HepG2 (cell line): ENCODE data around the gene HARBI1. TPM values are rescaled to one million over a fixed set of nuclear protein-coding genes. Genes with fewer than 3 reads are reported as not detected.
A peak's percentile ranks its signal among the peaks of the same experiment; 100 is the strongest.

Source experiments
- CBX1 ChIP-seq: IDR thresholded peaks from one replicate; pipeline ENCODE4 v1.6.1; 2016; ENCODE audit warnings: antibody characterized with exemption, low read depth
- EHMT2 ChIP-seq: fragments of 200-600 bp; sonication (generic); IDR thresholded peaks from 2 replicates; pipeline ENCODE4 v1.7.0; 2017; ENCODE audit warnings: antibody characterized with exemption, low read depth, low read length, borderline replicate concordance
- EP300 ChIP-seq, 3 experiments: sonication (generic) in 1 of 3; formaldehyde crosslinking in 1 of 3; IDR thresholded peaks; 2 replicates each; pipeline versions ENCODE4 v1.5.1 to v1.6.1; 2011 to 2020; ENCODE audit warnings: low read depth in 2 of 3, low read length in 2 of 3, borderline replicate concordance in 1 of 3, improper control_type of control experiment in 1 of 3, mild to moderate bottlenecking in 1 of 3, missing genetic modification reagents in 1 of 3, moderate library complexity in 1 of 3
- GZF1 ChIP-seq: sonication (generic); formaldehyde crosslinking; IDR thresholded peaks from 2 replicates; pipeline ENCODE4 v1.5.1; 2020; ENCODE audit warnings: mild to moderate bottlenecking, missing genetic modification reagents
- MEIS2 ChIP-seq: sonication (generic); formaldehyde crosslinking; IDR thresholded peaks from 2 replicates; pipeline ENCODE4 v1.9.0; 2021; ENCODE audit warnings: mild to moderate bottlenecking, missing genetic modification reagents
- SOX13 ChIP-seq, 3 experiments: fragments of 450-650 bp in 1 of 3; sonication (generic) in 1 of 3; formaldehyde crosslinking in 1 of 3; IDR thresholded peaks in 2 of 3; conservative IDR thresholded peaks in 1 of 3; 2 replicates each; pipeline versions ENCODE4 v1.5.0 to v1.6.1; 2016 to 2020; ENCODE audit warnings: antibody characterized with exemption in 1 of 3, mild to moderate bottlenecking in 1 of 3, missing compliant biosample characterization in 1 of 3, missing genetic modification reagents in 1 of 3, moderate library complexity in 1 of 3
- SP140L ChIP-seq: sonication (generic); formaldehyde crosslinking; IDR thresholded peaks from 2 replicates; pipeline ENCODE4 v1.4.0; 2020; ENCODE audit warnings: missing genetic modification reagents, borderline replicate concordance
- TARDBP ChIP-seq: sonication (generic); formaldehyde crosslinking; IDR thresholded peaks from 2 replicates; pipeline ENCODE4 v1.8.0; 2022; ENCODE audit warnings: mild to moderate bottlenecking, missing genetic modification reagents
- ZKSCAN1 ChIP-seq: fragments of 150-350 bp; IDR thresholded peaks from 2 replicates; pipeline ENCODE4 v1.6.1; 2014; ENCODE audit warnings: low read length
- ZNF350 ChIP-seq: sonication (generic); formaldehyde crosslinking; IDR thresholded peaks from 2 replicates; pipeline ENCODE4 v1.4.0; 2020; ENCODE audit warnings: mild to moderate bottlenecking, low read depth, missing genetic modification reagents, borderline replicate concordance
- ZNF775 ChIP-seq: sonication (generic); formaldehyde crosslinking; IDR thresholded peaks from 2 replicates; pipeline ENCODE4 v1.4.0; 2020; ENCODE audit warnings: missing genetic modification reagents, mild to moderate bottlenecking, moderate library complexity, borderline replicate concordance
- polyA plus RNA-seq, 8 experiments: library from polyadenylated mRNA; depleted of rRNA in 3 of 8; stranded (reverse) in 7 of 8; unstranded in 1 of 8; fragments of >200 nt; fragmentation: Illumina TruSeq in 4 of 8; extraction: Trizol in 4 of 8; gene quantifications; 2 replicates each; pipeline versions ENCODE4 v1.2.1 to v1.2.3, GENCODE V29; 2011 to 2016; ENCODE audit warnings: low read depth in 4 of 8, missing spikeins in 1 of 8, mixed read lengths in 1 of 8; ENCODE audit not compliant: insufficient read depth in 1 of 8
- total RNA-seq, 5 experiments: library from RNA; depleted of rRNA; stranded (reverse); fragments of >200 nt; fragmentation: Illumina TruSeq; extraction: Trizol; gene quantifications; 2 replicates each; pipeline ENCODE4 v1.2.3, GENCODE V29; 2016; ENCODE audit warnings: low read depth in 1 of 5
- TF ChIP-seq, protein P1 (sequence below): fragments of 450-650 bp; IDR thresholded peaks from 2 replicates; pipeline ENCODE4 v1.6.1; 2017
- TF ChIP-seq, protein P2 (sequence below): sonication (generic); formaldehyde crosslinking; IDR thresholded peaks from 2 replicates; pipeline ENCODE4 v1.4.0; 2020; ENCODE audit warnings: missing genetic modification reagents, borderline replicate concordance
- TF ChIP-seq, protein P3 (sequence below): IDR thresholded peaks from 2 replicates; pipeline ENCODE4 v1.6.1; 2016
- TF ChIP-seq, protein P4 (sequence below), 2 experiments: sonication (generic) in 1 of 2; formaldehyde crosslinking in 1 of 2; IDR thresholded peaks; 2 replicates each; pipeline versions ENCODE4 v1.4.0 to v1.6.1; 2016 to 2020; ENCODE audit warnings: borderline replicate concordance in 1 of 2, low read depth in 1 of 2, mild to moderate bottlenecking in 1 of 2, missing genetic modification reagents in 1 of 2

Gene HARBI1
- total and polyA plus RNA-seq, 2 of the 13 experiments (the other 11 are each of a cell fraction or from before 2014, with no cell fraction given): 2.5 to 4.8 TPM

- TF ChIP-seq, protein P1, sequence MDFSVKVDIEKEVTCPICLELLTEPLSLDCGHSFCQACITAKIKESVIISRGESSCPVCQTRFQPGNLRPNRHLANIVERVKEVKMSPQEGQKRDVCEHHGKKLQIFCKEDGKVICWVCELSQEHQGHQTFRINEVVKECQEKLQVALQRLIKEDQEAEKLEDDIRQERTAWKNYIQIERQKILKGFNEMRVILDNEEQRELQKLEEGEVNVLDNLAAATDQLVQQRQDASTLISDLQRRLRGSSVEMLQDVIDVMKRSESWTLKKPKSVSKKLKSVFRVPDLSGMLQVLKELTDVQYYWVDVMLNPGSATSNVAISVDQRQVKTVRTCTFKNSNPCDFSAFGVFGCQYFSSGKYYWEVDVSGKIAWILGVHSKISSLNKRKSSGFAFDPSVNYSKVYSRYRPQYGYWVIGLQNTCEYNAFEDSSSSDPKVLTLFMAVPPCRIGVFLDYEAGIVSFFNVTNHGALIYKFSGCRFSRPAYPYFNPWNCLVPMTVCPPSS: no peak
- TF ChIP-seq EHMT2 (no peak), SP140L (CRISPR knock-in tag) (no peak), GZF1 (CRISPR knock-in tag) (0 out of 2 replicates have a peak, but pooled peaks have one; percentile 71), ZNF350 (peak; percentile 85), EP300 (IDR thresholded peaks at IDR 0.05; ENCODE audit: low read depth in 2 of 2, low read length in 2 of 2) (peak; percentile 26 to 49; a peak in 1 of 4 replicates), EP300 (CRISPR knock-in tag; IDR thresholded peaks at IDR 0.05; ENCODE audit: borderline replicate concordance) (no peak; the same call in 1 of the 2 replicates), TARDBP (peak; percentile 50; the same call in 1 of the 2 replicates), MEIS2 (peak; percentile 67), SOX13 (IDR thresholded peaks at IDR 0.05) (peak; percentile 66; the same call in 1 of the 2 replicates), SOX13 (CRISPR knock-in tag; conservative IDR thresholded peaks at IDR 0.05 in 1 of 2, IDR thresholded peaks at IDR 0.05 in 1 of 2) (peak in 1 of 2 experiments; percentile 60; a peak in 2 of 4 replicates), ZKSCAN1 (no peak), CBX1 (no peak), ZNF775 (no peak)
- TF ChIP-seq, protein P2, sequence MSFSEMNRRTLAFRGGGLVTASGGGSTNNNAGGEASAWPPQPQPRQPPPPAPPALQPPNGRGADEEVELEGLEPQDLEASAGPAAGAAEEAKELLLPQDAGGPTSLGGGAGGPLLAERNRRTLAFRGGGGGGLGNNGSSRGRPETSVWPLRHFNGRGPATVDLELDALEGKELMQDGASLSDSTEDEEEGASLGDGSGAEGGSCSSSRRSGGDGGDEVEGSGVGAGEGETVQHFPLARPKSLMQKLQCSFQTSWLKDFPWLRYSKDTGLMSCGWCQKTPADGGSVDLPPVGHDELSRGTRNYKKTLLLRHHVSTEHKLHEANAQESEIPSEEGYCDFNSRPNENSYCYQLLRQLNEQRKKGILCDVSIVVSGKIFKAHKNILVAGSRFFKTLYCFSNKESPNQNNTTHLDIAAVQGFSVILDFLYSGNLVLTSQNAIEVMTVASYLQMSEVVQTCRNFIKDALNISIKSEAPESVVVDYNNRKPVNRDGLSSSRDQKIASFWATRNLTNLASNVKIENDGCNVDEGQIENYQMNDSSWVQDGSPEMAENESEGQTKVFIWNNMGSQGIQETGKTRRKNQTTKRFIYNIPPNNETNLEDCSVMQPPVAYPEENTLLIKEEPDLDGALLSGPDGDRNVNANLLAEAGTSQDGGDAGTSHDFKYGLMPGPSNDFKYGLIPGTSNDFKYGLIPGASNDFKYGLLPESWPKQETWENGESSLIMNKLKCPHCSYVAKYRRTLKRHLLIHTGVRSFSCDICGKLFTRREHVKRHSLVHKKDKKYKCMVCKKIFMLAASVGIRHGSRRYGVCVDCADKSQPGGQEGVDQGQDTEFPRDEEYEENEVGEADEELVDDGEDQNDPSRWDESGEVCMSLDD (CRISPR knock-in tag): no peak
- TF ChIP-seq, protein P3, sequence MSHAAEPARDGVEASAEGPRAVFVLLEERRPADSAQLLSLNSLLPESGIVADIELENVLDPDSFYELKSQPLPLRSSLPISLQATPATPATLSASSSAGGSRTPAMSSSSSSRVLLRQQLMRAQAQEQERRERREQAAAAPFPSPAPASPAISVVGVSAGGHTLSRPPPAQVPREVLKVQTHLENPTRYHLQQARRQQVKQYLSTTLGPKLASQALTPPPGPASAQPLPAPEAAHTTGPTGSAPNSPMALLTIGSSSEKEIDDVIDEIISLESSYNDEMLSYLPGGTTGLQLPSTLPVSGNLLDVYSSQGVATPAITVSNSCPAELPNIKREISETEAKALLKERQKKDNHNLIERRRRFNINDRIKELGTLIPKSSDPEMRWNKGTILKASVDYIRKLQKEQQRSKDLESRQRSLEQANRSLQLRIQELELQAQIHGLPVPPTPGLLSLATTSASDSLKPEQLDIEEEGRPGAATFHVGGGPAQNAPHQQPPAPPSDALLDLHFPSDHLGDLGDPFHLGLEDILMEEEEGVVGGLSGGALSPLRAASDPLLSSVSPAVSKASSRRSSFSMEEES (CRISPR knock-in tag): peak; percentile 46; the same call in 1 of the 2 replicates
- TF ChIP-seq, protein P4, sequence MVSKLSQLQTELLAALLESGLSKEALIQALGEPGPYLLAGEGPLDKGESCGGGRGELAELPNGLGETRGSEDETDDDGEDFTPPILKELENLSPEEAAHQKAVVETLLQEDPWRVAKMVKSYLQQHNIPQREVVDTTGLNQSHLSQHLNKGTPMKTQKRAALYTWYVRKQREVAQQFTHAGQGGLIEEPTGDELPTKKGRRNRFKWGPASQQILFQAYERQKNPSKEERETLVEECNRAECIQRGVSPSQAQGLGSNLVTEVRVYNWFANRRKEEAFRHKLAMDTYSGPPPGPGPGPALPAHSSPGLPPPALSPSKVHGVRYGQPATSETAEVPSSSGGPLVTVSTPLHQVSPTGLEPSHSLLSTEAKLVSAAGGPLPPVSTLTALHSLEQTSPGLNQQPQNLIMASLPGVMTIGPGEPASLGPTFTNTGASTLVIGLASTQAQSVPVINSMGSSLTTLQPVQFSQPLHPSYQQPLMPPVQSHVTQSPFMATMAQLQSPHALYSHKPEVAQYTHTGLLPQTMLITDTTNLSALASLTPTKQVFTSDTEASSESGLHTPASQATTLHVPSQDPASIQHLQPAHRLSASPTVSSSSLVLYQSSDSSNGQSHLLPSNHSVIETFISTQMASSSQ (IDR thresholded peaks at IDR 0.05; ENCODE audit: low read depth): 0 out of 2 replicates have a peak, but pooled peaks have one; percentile 24
- TF ChIP-seq, protein P4 (CRISPR knock-in tag; IDR thresholded peaks at IDR 0.05; ENCODE audit: borderline replicate concordance): 0 out of 2 replicates have a peak, but pooled peaks have one; percentile 63
Measured at GRCh38 chr11:46593550-46594373, 23.3 kb downstream of the HARBI1 start, which contains the start of gene AMBRA1 (continued).
